GM18868 (cell line): Measurements from ENCODE around the gene ANKRD11.
"Not testable (repeated sequence)": the region's sequence is repeated elsewhere in the genome, so short reads cannot be mapped to it uniquely, and the experiment has no call there.

ENCODE experiments used
- ATAC-seq: cut with Tn5 transposase; IDR thresholded peaks from one replicate; pipeline ENCODE4 v1.9.1; 2021; ENCODE audit warnings: mild to moderate bottlenecking, moderate library complexity; ENCODE audit not compliant: unreplicated experiment

Gene ANKRD11

GRCh38 chr16:89274561-89275283, 215.6 kb downstream of the ANKRD11 start:
- ATAC-seq, result no peak

- no peak for ATAC-seq
These were observed 216.5 kb downstream of the ANKRD11 start for GRCh38 chr16:89273741-89274472.

- ATAC-seq, result no peak
These were observed 217.7 kb downstream of the ANKRD11 start for GRCh38 chr16:89272631-89273030.

- no peak for ATAC-seq
These were observed 219.6 kb downstream of the ANKRD11 start for GRCh38 chr16:89270666-89271345.

- no peak for ATAC-seq
These were observed 220.3 kb downstream of the ANKRD11 start for GRCh38 chr16:89269805-89270665.

GRCh38 chr16:89268987-89269735, 221.2 kb downstream of the ANKRD11 start:
- ATAC-seq, result no peak

- no peak for ATAC-seq
These were observed 221.8 kb downstream of the ANKRD11 start for GRCh38 chr16:89268585-89268984.

GRCh38 chr16:89267746-89268145, 222.6 kb downstream of the ANKRD11 start:
- not testable (repeated sequence) for ATAC-seq

GRCh38 chr16:89266521-89267134, 223.7 kb downstream of the ANKRD11 start:
- no peak for ATAC-seq

- no peak for ATAC-seq
These were observed 224.7 kb downstream of the ANKRD11 start for GRCh38 chr16:89265647-89266046.

GRCh38 chr16:89264800-89265550, 225.4 kb downstream of the ANKRD11 start:
- ATAC-seq, result no peak

GRCh38 chr16:89261691-89262563, 228.4 kb downstream of the ANKRD11 start:
- no peak for ATAC-seq

- ATAC-seq, result not testable (repeated sequence)
These were observed 230.5 kb downstream of the ANKRD11 start for GRCh38 chr16:89259901-89260300.

- ATAC-seq, result no peak
These were observed 232.4 kb downstream of the ANKRD11 start for GRCh38 chr16:89257757-89258465.

GRCh38 chr16:89257281-89257731, 233.1 kb downstream of the ANKRD11 start:
- ATAC-seq, result no peak

GRCh38 chr16:89256651-89257254, 233.6 kb downstream of the ANKRD11 start:
- ATAC-seq, result no peak
